K562 (cell line): ENCODE results near the gene PPP4R3B. TPM values are rescaled to one million over a fixed set of nuclear protein-coding genes. Genes with fewer than 3 reads are reported as not detected.
A peak's percentile ranks its signal among the peaks of the same experiment; 100 is the strongest.

ENCODE experiments used
- ELF2 ChIP-seq: fragments of 250-450 bp; sonication (Bioruptor Pico); IDR thresholded peaks from 2 replicates; pipeline ENCODE4 v1.5.0; 2021; ENCODE audit warnings: mild to moderate bottlenecking
- ETV5 ChIP-seq: sonication (generic); formaldehyde crosslinking; IDR thresholded peaks from 2 replicates; pipeline ENCODE4 v1.4.0; 2020; ENCODE audit warnings: low read depth, mild to moderate bottlenecking, missing genetic modification reagents
- HMG20A ChIP-seq: fragments of 450-650 bp; formaldehyde crosslinking; conservative IDR thresholded peaks from 2 replicates; pipeline ENCODE4 v1.4.0; 2020; ENCODE audit warnings: mild to moderate bottlenecking, mixed read lengths
- KDM4B ChIP-seq, 2 experiments: fragments of 450-650 bp in 1 of 2; sonication (generic) in 1 of 2; IDR thresholded peaks; 2 replicates each; pipeline ENCODE4 v1.6.1; 2016 to 2017; ENCODE audit warnings: borderline replicate concordance in 2 of 2, antibody characterized with exemption in 1 of 2, low read depth in 1 of 2, mild to moderate bottlenecking in 1 of 2
- L3MBTL2 ChIP-seq: fragments of 450-650 bp; IDR thresholded peaks from 2 replicates; pipeline ENCODE4 v1.6.1; 2016; ENCODE audit warnings: mild to moderate bottlenecking, moderate library complexity
- MTA1 ChIP-seq: fragments of 450-650 bp; IDR thresholded peaks from 2 replicates; pipeline ENCODE4 v1.6.1; 2017; ENCODE audit warnings: borderline replicate concordance
- NCOA4 ChIP-seq: fragments of 450-650 bp; IDR thresholded peaks from 2 replicates; pipeline ENCODE4 v1.6.1; 2018; ENCODE audit warnings: mild to moderate bottlenecking; ENCODE audit not compliant: partially characterized antibody
- NR2C2 ChIP-seq, 2 experiments: fragments of 200-800 bp in 1 of 2; sonication (Bioruptor generic) in 1 of 2; sonication (generic) in 1 of 2; formaldehyde crosslinking in 1 of 2; IDR thresholded peaks; 2 replicates each; pipeline versions ENCODE4 v1.6.1 to v1.8.0; 2016 to 2022; ENCODE audit warnings: mild to moderate bottlenecking in 1 of 2, missing compliant biosample characterization in 1 of 2, missing genetic modification characterization in 1 of 2, missing genetic modification reagents in 1 of 2
- POLR2A ChIP-seq: fragments of 450-650 bp; conservative IDR thresholded peaks from 2 replicates; pipeline ENCODE4 v1.6.1; 2016
- POLR2AphosphoS5 ChIP-seq: IDR thresholded peaks from 2 replicates; pipeline ENCODE4 v1.6.1; 2011; ENCODE audit warnings: mild to moderate bottlenecking, low read depth, low read length, moderate library complexity; ENCODE audit not compliant: control insufficient read depth, insufficient read depth
- PTTG1 ChIP-seq: fragments of 450-650 bp; IDR thresholded peaks from 2 replicates; pipeline ENCODE4 v1.6.1; 2016; ENCODE audit warnings: low read depth, mild to moderate bottlenecking, missing genetic modification characterization, missing compliant biosample characterization
- SMARCC2 ChIP-seq: fragments of 450-650 bp; IDR thresholded peaks from 2 replicates; pipeline ENCODE4 v1.6.1; 2017; ENCODE audit warnings: antibody characterized with exemption, moderate library complexity, mild to moderate bottlenecking, low read depth
- SRF ChIP-seq, 2 experiments: fragments of 250-450, 450-650 bp in 1 of 2; sonication (Bioruptor Pico) in 1 of 2; sonication (generic) in 1 of 2; formaldehyde crosslinking; IDR thresholded peaks; 2 replicates each; pipeline versions ENCODE4 v1.5.0 to v1.5.1; 2020 to 2022; ENCODE audit warnings: mild to moderate bottlenecking in 1 of 2, missing genetic modification reagents in 1 of 2
- ZNF12 ChIP-seq: sonication (generic); formaldehyde crosslinking; IDR thresholded peaks from 2 replicates; pipeline ENCODE4 v1.4.0; 2020; ENCODE audit warnings: mild to moderate bottlenecking, missing genetic modification reagents
- polyA plus RNA-seq, 8 experiments: library from polyadenylated mRNA; depleted of rRNA in 4 of 8; stranded (reverse) in 5 of 8; unstranded in 3 of 8; fragments of >200 nt; fragmentation: Nextera tagmentation in 2 of 8; fragmentation: Illumina TruSeq in 1 of 8; extraction: Ambion mirVana in 2 of 8; extraction: Trizol in 1 of 8; gene quantifications; 2 replicates each; pipeline versions ENCODE4 v1.2.1 to v1.2.3, GENCODE V29; 2011 to 2014; ENCODE audit warnings: inconsistent platforms in 1 of 8, missing spikeins in 1 of 8
- total RNA-seq, 7 experiments: library from RNA; depleted of rRNA in 6 of 7; stranded (reverse); fragments of >200 nt in 6 of 7; fragmentation: Illumina TruSeq in 2 of 7; extraction: Trizol in 2 of 7; gene quantifications; 2 replicates each; pipeline versions ENCODE4 v1.2.1 to v1.2.3, GENCODE V29; 2011 to 2021; ENCODE audit warnings: low replicate concordance in 1 of 7
- TF ChIP-seq, protein P1 (sequence below): fragments of 450-650 bp; IDR thresholded peaks from 2 replicates; pipeline ENCODE4 v1.6.1; 2018; ENCODE audit not compliant: partially characterized antibody
- TF ChIP-seq, protein P2 (sequence below): fragments of 250-450 bp; sonication (Bioruptor Pico); IDR thresholded peaks from 2 replicates; pipeline ENCODE4 v1.5.1; 2021; ENCODE audit warnings: mild to moderate bottlenecking
- TF ChIP-seq, protein P3 (sequence below): fragments of 450-650 bp; IDR thresholded peaks from 2 replicates; pipeline ENCODE4 v1.6.1; 2017; ENCODE audit warnings: antibody characterized with exemption, mild to moderate bottlenecking

Gene PPP4R3B
- total and polyA plus RNA-seq, 9 of the 15 experiments (the other 6 are each of a cell fraction or from before 2014, with no cell fraction given): 13.2 to 59.2 (median 41.9) TPM

DNA sequence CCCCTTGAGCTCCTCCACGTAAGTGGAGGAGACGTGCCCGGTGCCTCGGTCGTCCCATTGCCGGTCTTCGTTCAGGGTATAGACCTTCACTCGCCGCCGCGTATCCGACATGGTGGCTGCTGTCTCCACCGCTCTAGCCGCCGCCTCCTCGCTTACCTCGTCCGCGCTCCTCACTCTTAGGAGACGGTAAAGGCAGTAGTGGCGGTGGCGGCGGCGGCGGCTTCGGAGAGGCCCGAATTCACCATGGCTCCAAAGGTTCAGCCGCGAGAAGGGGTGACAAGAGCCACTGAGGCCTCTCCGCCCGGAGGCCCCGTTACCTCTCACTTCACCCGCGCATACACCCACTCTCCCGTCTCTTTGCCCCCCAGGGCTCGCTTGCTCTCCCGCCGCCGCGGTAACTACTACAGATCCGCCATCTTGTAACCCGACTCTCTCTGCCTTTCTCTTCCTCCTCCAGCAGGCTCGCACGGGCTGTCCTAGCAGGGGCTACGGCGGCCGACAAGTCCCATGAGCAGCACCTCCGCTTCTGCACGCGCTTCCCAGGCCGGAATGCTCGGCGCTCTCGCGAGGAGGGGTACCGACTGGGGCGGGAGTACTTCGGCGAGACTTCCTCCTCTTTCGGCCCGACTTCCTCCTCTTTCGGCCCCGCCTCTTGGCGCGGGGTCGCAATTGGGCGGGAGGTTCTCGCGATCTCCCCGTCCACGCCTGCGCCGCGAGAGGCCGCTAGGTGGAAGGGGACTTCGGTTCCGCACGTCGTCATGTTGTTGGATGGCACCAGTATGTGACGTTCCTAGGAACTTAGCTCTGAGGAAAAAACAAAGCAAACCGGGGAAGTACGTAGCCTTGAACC, at the start of gene PPP4R3B (continued):
- TF ChIP-seq, protein P1, sequence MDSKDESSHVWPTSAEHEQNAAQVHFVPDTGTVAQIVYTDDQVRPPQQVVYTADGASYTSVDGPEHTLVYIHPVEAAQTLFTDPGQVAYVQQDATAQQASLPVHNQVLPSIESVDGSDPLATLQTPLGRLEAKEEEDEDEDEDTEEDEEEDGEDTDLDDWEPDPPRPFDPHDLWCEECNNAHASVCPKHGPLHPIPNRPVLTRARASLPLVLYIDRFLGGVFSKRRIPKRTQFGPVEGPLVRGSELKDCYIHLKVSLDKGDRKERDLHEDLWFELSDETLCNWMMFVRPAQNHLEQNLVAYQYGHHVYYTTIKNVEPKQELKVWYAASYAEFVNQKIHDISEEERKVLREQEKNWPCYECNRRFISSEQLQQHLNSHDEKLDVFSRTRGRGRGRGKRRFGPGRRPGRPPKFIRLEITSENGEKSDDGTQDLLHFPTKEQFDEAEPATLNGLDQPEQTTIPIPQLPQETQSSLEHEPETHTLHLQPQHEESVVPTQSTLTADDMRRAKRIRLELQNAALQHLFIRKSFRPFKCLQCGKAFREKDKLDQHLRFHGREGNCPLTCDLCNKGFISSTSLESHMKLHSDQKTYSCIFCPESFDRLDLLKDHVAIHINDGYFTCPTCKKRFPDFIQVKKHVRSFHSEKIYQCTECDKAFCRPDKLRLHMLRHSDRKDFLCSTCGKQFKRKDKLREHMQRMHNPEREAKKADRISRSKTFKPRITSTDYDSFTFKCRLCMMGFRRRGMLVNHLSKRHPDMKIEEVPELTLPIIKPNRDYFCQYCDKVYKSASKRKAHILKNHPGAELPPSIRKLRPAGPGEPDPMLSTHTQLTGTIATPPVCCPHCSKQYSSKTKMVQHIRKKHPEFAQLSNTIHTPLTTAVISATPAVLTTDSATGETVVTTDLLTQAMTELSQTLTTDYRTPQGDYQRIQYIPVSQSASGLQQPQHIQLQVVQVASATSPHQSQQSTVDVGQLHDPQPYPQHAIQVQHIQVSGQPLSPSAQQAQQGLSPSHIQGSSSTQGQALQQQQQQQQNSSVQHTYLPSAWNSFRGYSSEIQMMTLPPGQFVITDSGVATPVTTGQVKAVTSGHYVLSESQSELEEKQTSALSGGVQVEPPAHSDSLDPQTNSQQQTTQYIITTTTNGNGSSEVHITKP: peak; percentile 42
- peak in 1 of 2 experiments; percentile 78; a peak in 1 of 4 replicates for TF ChIP-seq SRF (CRISPR knock-in tag; IDR thresholded peaks at IDR 0.05)
- TF ChIP-seq MTA1: peak; percentile 94
- no peak; the same call in 1 of the 2 replicates for TF ChIP-seq SMARCC2
- TF ChIP-seq NR2C2 (CRISPR knock-in tag; IDR thresholded peaks at IDR 0.05): peak; percentile 35; the same call in 1 of the 2 replicates
- peak; percentile 61; the same call in 1 of the 2 replicates for TF ChIP-seq NR2C2 (tag; IDR thresholded peaks at IDR 0.05)
- no peak for TF ChIP-seq NCOA4
- TF ChIP-seq POLR2A: peak; percentile 95
- TF ChIP-seq, protein P2, sequence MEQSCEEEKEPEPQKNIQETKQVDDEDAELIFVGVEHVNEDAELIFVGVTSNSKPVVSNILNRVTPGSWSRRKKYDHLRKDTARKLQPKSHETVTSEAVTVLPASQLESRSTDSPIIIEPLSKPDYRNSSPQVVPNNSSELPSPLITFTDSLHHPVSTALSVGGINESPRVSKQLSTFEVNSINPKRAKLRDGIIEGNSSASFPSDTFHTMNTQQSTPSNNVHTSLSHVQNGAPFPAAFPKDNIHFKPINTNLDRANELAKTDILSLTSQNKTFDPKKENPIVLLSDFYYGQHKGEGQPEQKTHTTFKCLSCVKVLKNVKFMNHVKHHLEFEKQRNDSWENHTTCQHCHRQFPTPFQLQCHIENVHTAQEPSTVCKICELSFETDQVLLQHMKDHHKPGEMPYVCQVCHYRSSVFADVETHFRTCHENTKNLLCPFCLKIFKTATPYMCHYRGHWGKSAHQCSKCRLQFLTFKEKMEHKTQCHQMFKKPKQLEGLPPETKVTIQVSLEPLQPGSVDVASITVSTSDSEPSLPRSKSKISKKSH: no peak
- TF ChIP-seq PTTG1 (tag): no peak
- peak; percentile 92 for TF ChIP-seq POLR2AphosphoS5
- TF ChIP-seq ELF2 (CRISPR knock-in tag): peak; percentile 92
- TF ChIP-seq, protein P3, sequence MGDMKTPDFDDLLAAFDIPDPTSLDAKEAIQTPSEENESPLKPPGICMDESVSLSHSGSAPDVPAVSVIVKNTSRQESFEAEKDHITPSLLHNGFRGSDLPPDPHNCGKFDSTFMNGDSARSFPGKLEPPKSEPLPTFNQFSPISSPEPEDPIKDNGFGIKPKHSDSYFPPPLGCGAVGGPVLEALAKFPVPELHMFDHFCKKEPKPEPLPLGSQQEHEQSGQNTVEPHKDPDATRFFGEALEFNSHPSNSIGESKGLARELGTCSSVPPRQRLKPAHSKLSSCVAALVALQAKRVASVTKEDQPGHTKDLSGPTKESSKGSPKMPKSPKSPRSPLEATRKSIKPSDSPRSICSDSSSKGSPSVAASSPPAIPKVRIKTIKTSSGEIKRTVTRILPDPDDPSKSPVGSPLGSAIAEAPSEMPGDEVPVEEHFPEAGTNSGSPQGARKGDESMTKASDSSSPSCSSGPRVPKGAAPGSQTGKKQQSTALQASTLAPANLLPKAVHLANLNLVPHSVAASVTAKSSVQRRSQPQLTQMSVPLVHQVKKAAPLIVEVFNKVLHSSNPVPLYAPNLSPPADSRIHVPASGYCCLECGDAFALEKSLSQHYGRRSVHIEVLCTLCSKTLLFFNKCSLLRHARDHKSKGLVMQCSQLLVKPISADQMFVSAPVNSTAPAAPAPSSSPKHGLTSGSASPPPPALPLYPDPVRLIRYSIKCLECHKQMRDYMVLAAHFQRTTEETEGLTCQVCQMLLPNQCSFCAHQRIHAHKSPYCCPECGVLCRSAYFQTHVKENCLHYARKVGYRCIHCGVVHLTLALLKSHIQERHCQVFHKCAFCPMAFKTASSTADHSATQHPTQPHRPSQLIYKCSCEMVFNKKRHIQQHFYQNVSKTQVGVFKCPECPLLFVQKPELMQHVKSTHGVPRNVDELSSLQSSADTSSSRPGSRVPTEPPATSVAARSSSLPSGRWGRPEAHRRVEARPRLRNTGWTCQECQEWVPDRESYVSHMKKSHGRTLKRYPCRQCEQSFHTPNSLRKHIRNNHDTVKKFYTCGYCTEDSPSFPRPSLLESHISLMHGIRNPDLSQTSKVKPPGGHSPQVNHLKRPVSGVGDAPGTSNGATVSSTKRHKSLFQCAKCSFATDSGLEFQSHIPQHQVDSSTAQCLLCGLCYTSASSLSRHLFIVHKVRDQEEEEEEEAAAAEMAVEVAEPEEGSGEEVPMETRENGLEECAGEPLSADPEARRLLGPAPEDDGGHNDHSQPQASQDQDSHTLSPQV: no peak
- TF ChIP-seq ETV5 (CRISPR knock-in tag): peak; percentile 71
- peak; percentile 82; the same call in 1 of the 2 replicates for TF ChIP-seq L3MBTL2
- TF ChIP-seq ZNF12 (CRISPR knock-in tag): 0 out of 2 replicates have a peak, but pooled peaks have one; percentile 42
- no peak for TF ChIP-seq HMG20A (CRISPR knock-in tag)
- TF ChIP-seq KDM4B (IDR thresholded peaks at IDR 0.05; ENCODE audit: borderline replicate concordance in 2 of 2, low read depth in 1 of 2): no peak; a peak in 2 of 4 replicates
